ENCODE data around the gene ABT1. TPM values are rescaled to one million over a fixed set of nuclear protein-coding genes. Genes with fewer than 3 reads are reported as not detected.

ABT1 gene
- total RNA-seq, 2 experiments from 2014 or later, result 39.8 to 40.4 TPM

DNA sequence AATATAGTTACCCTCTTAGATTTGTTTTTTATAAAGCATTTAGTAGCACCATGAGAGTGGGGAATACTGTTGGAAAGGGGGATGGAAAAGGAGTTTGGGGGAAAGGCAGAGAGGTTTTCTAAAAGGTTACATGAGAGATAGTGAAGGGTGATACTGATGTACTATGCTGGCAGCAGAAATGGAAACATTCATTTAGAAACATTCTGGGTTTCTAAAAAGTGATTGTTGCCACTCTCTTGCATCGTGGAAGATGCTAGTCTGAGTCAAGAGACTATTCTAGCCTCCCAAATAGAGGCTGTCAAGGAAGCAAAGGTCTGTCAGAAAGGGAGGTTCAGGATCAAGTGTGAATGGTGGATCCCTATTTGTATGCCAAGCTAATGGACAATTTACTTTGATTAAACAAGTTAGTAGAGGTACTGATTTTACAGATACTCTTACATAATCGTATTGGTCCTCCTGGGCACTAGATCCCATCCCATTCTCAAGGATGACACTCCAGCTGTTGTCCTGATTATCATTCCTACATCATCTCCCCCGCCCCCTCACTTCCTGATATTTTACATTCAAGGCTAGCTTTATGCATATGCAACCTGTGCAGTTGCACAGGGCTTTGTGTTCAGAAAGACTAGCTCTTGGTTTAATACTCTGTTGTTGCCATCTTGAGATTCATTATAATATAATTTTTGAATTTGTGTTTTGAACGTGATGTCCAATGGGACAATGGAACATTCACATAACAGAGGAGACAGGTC, 15.4 kb upstream of the ABT1 start:
- Mint-ChIP-seq H3K4me1 (ENCODE audit: low read depth) (peaks cover 10% of the 10 kb centered on the region), H3K9me3 (peaks cover 14% of the 10 kb centered on the region), H3K27me3 (peaks cover 20% of the 10 kb centered on the region), H3K36me3 (ENCODE audit: low read depth) (peaks cover 11% of the 10 kb centered on the region), H3K4me3 (no peak overlapping the region), H3K27ac (no peak overlapping the region)
- Histone ChIP-seq H3K4me1 (ENCODE audit: insufficient read depth, low read length) (peaks cover 9% of the 10 kb centered on the region), H3K4me3 (ENCODE audit: low read length) (no peak overlapping the region), H3K9me3 (ENCODE audit: control insufficient read depth in 1 of 2, insufficient read depth in 1 of 2, low read length in 2 of 2) (peaks cover 0 to 4% of the 10 kb centered on the region in 2 experiments), H3K27ac (ENCODE audit: low read depth in 1 of 2, low read length in 2 of 2) (no peak overlapping the region), H3K27me3 (ENCODE audit: control insufficient read depth in 1 of 2, insufficient read depth in 2 of 2, low read length in 2 of 2) (peaks cover 0 to 10% of the 10 kb centered on the region in 2 experiments), H3K36me3 (ENCODE audit: insufficient read depth, low read length) (no peaks in the 10 kb centered on the region)
- ATAC-seq (ENCODE audit: poor library complexity), result no peak
- DNase-seq, result no peak
- TF ChIP-seq, protein P1, sequence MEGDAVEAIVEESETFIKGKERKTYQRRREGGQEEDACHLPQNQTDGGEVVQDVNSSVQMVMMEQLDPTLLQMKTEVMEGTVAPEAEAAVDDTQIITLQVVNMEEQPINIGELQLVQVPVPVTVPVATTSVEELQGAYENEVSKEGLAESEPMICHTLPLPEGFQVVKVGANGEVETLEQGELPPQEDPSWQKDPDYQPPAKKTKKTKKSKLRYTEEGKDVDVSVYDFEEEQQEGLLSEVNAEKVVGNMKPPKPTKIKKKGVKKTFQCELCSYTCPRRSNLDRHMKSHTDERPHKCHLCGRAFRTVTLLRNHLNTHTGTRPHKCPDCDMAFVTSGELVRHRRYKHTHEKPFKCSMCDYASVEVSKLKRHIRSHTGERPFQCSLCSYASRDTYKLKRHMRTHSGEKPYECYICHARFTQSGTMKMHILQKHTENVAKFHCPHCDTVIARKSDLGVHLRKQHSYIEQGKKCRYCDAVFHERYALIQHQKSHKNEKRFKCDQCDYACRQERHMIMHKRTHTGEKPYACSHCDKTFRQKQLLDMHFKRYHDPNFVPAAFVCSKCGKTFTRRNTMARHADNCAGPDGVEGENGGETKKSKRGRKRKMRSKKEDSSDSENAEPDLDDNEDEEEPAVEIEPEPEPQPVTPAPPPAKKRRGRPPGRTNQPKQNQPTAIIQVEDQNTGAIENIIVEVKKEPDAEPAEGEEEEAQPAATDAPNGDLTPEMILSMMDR (IDR thresholded peaks at IDR 0.05), result no peak
- intact Hi-C loops (cut with DNase I, micrococcal nuclease), result no loop called here
- ChIA-PET CTCF (interaction anchor here (0.9 to 7.8 kb wide), 2 partner anchors 9 to 14 kb away, joined by 3 to 50 read pairs; no protein-coding TSS in a partner anchor), POLR2A (interaction anchor here (0.7 to 1.1 kb wide), 2 partner anchors 11 to 63 kb away, joined by 3 read pairs; no protein-coding TSS in a partner anchor)

DNA sequence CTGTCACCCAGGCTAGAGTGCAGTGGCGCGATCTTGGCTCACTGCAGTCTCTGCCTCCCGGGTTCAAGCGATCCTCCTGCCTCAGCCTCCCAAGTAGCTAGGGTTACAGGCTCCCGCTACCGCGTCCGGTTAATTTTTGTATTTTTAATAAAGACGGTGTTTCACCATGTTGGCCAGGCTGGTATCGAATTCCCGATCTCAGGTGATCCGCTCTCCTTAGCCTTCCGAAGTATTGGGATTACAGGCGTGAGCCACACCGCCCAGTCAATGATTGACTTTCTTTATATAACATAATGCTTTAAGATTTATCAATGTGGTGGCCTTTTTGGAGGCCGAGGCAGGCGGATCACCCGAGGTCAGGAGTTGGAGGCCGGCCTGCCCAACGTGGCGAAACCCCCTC, 7.8 kb upstream of the ABT1 start:
- Histone ChIP-seq H3K4me3 (ENCODE audit: low read length) (no peak overlapping the region), H3K27ac (ENCODE audit: low read depth in 1 of 2, low read length in 2 of 2) (no peak overlapping the region), H3K9me3 (ENCODE audit: control insufficient read depth in 1 of 2, insufficient read depth in 1 of 2, low read length in 2 of 2) (no peaks in the 10 kb centered on the region), H3K27me3 (ENCODE audit: control insufficient read depth in 1 of 2, insufficient read depth in 2 of 2, low read length in 2 of 2) (peaks cover 3 to 26% of the 10 kb centered on the region in 2 experiments), H3K36me3 (ENCODE audit: insufficient read depth, low read length) (no peaks in the 10 kb centered on the region), H3K4me1 (ENCODE audit: insufficient read depth, low read length) (no peaks in the 10 kb centered on the region)
- intact Hi-C loops (cut with DNase I, micrococcal nuclease), result no loop called here
- Mint-ChIP-seq H3K4me3 (no peak overlapping the region), H3K27me3 (peaks cover 46% of the 10 kb centered on the region), H3K36me3 (ENCODE audit: low read depth) (no peaks in the 10 kb centered on the region), H3K9me3 (no peaks in the 10 kb centered on the region), H3K27ac (no peak overlapping the region), H3K4me1 (ENCODE audit: low read depth) (no peaks in the 10 kb centered on the region)
- TF ChIP-seq, protein P1 (IDR thresholded peaks at IDR 0.05), result no peak
- CTCF ChIA-PET, result interaction anchor here (1.7 kb wide), 1 partner anchor 247 kb away, joined by 6 read pairs; no protein-coding TSS in a partner anchor
- POLR2A ChIA-PET, result no interaction called here
- ATAC-seq (ENCODE audit: poor library complexity), result no peak
- DNase-seq, result no peak

DNA sequence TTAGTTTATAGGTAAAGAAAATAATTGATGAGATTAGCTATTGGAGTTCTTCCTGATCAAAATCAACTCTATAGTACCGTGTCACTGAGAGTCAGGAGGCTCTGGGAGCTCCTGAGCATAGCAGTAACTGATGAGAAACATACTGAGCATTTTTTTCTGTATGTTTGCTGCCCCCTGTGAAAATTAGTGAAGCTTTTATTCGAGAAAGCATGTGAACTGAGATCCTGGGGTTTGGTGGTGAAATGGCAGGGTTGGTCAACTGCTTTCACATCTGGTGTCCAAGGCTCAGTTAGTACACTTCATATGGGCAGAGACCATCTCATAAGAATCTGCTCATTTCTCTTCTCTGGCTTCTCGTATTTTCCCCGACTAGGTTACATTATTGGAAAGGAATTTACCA, 4.1 kb upstream of the ABT1 start:
- ATAC-seq (ENCODE audit: poor library complexity), result no peak
- H3K27ac ChIP-seq (ENCODE audit: low read depth in 1 of 2, low read length in 2 of 2), result no peak overlapping the region
- no peak overlapping the region for H3K4me3 ChIP-seq (ENCODE audit: low read length)
- ChIA-PET POLR2A (interaction anchor here (1.2 kb wide), 1 partner anchor 11 kb away, joined by 3 read pairs; no protein-coding TSS in a partner anchor), CTCF (interaction anchor here (1.2 to 6.0 kb wide), 4 partner anchors 15 to 270 kb away, joined by 3 to 41 read pairs (median 3); no protein-coding TSS in a partner anchor)
- Mint-ChIP-seq H3K27ac (no peak overlapping the region), H3K27me3 (peaks cover 50% of the 10 kb centered on the region), H3K4me1 (ENCODE audit: low read depth) (peaks cover 5% of the 10 kb centered on the region), H3K9me3 (no peaks in the 10 kb centered on the region), H3K36me3 (ENCODE audit: low read depth) (no peaks in the 10 kb centered on the region), H3K4me3 (no peak overlapping the region)
- no peaks in the 10 kb centered on the region for H3K36me3 ChIP-seq (ENCODE audit: insufficient read depth, low read length)
- H3K4me1 ChIP-seq (ENCODE audit: insufficient read depth, low read length), result peaks cover 21% of the 10 kb centered on the region
- intact Hi-C loops (cut with DNase I, micrococcal nuclease), result loop anchor here (10.0 kb wide), 2 partner anchors 418 to 538 kb away; a partner anchor contains a TSS
- TF ChIP-seq, protein P1 (IDR thresholded peaks at IDR 0.05), result no peak
- no peak for DNase-seq
- H3K9me3 ChIP-seq (ENCODE audit: control insufficient read depth in 1 of 2, insufficient read depth in 1 of 2, low read length in 2 of 2), result no peaks in the 10 kb centered on the region
- H3K27me3 ChIP-seq (ENCODE audit: control insufficient read depth in 1 of 2, insufficient read depth in 2 of 2, low read length in 2 of 2), result peaks cover 11 to 32% of the 10 kb centered on the region in 2 experiments

All from CD4-positive, alpha-beta T cell (primary cell).